K562 (cell line): ENCODE results near the gene SYDE1. TPM values are rescaled to one million over a fixed set of nuclear protein-coding genes. Genes with fewer than 3 reads are reported as not detected.

Source experiments
- ATAC-seq: fragments of 200-7000 bp; cut with Tn5 transposase; 3 replicates; pipeline ENCODE4 v1.9.1; 2020; ENCODE audit warnings: moderate library complexity
- BruUV-seq: library from RNA; stranded (reverse); fragments of 400-500 nt; replicated peaks from 2 replicates; lab custom pipeline; 2021; lab: Mats Ljungman, UMichigan
- CTCF ChIA-PET: fragments of 300-600 bp; formaldehyde crosslinking; extraction: SDS; loops from one replicate; lab custom pipeline; 2021; ENCODE audit warnings: low intra/inter-chr PET ratio; lab: Yijun Ruan, JAX
- POLR2A ChIA-PET: fragments of 300-600, 350-650 bp; sonication (Branson Sonifier 250); formaldehyde crosslinking; extraction: SDS; loops from one replicate; lab custom pipeline; 2021; ENCODE audit warnings: antibody characterized with exemption, inconsistent platforms; lab: Yijun Ruan, JAX
- DNase-seq, 4 experiments: peaks; one replicate each; pipeline versions ENCODE4 v3.0.0 to v3.0.0-alpha.2; 2011 to 2018; ENCODE audit warnings: low spot score in 3 of 4, mixed read lengths in 3 of 4; ENCODE audit errors: extremely low read depth in 1 of 4
- FAIRE-seq: peaks from 2 replicates; lab custom pipeline; 2011; peaks lifted over from hg19 to GRCh38; lab: Jason Lieb, UNC
- H2AFZ ChIP-seq: 2 replicates; pipeline ENCODE4 v1.6.0; 2011; ENCODE audit warnings: low read depth, low read length, control low read depth, inconsistent platforms
- H3K27ac ChIP-seq: fragments of 200-600 bp; 3 replicates; pipeline ENCODE4 v1.8.0; 2011; ENCODE audit warnings: low read depth, mild to moderate bottlenecking, control low read depth, inconsistent platforms, low read length, moderate library complexity, mixed read lengths; ENCODE audit errors: extremely low read depth
- H3K27me3 ChIP-seq, 2 experiments: fragments of 300-600 bp in 1 of 2; 2 replicates in 1 of 2; 3 replicates in 1 of 2; pipeline versions ENCODE4 v1.6.0 to v1.8.0; 2011; ENCODE audit warnings: inconsistent platforms in 2 of 2, low read length in 2 of 2, mild to moderate bottlenecking in 1 of 2, mixed read lengths in 1 of 2, moderate library complexity in 1 of 2; ENCODE audit not compliant: control insufficient read depth in 2 of 2, insufficient read depth in 2 of 2
- H3K36me3 ChIP-seq: fragments of 300-600 bp; 3 replicates; pipeline ENCODE4 v1.8.0; 2011; ENCODE audit warnings: mild to moderate bottlenecking, low read length, inconsistent platforms; ENCODE audit not compliant: control insufficient read depth, insufficient read depth
- H3K4me1 ChIP-seq, 2 experiments: fragments of 200-600 bp in 1 of 2; replicated peaks in 1 of 2; 2 replicates in 1 of 2; 3 replicates in 1 of 2; pipeline versions ENCODE4 v1.5.1 to v1.8.0; 2011; ENCODE audit warnings: inconsistent platforms in 2 of 2, low read length in 2 of 2, mild to moderate bottlenecking in 1 of 2, mixed read lengths in 1 of 2, moderate library complexity in 1 of 2; ENCODE audit not compliant: control insufficient read depth in 2 of 2, insufficient read depth in 2 of 2
- H3K4me2 ChIP-seq: 2 replicates; pipeline ENCODE4 v1.6.1; 2011; ENCODE audit warnings: low read length, control low read depth, inconsistent platforms, mixed read lengths; ENCODE audit not compliant: insufficient read depth
- H3K4me3 ChIP-seq: fragments of 200-600 bp; sonication (generic), shearing (Covaris generic); 2 replicates; pipeline ENCODE4 v1.5.1; 2016; ENCODE audit warnings: control low read depth, inconsistent platforms
- H3K79me2 ChIP-seq: fragments of 200-600 bp; 3 replicates; pipeline ENCODE4 v1.8.0; 2011; ENCODE audit warnings: low read length, inconsistent platforms; ENCODE audit not compliant: control insufficient read depth, insufficient read depth
- H3K9ac ChIP-seq, 2 experiments: 2 replicates each; pipeline versions ENCODE4 v1.6.0 to v1.6.1; 2011; ENCODE audit warnings: low read depth in 2 of 2, low read length in 2 of 2, control low read depth in 1 of 2, inconsistent platforms in 1 of 2, mild to moderate bottlenecking in 1 of 2, mixed read lengths in 1 of 2; ENCODE audit not compliant: insufficient read depth in 1 of 2
- H3K9me1 ChIP-seq: one replicate; pipeline ENCODE4 v1.6.0; 2011; ENCODE audit warnings: inconsistent platforms, mild to moderate bottlenecking, low read length, moderate library complexity; ENCODE audit not compliant: control insufficient read depth, insufficient read depth
- H3K9me3 ChIP-seq: replicated peaks from 2 replicates; pipeline ENCODE4 v1.5.1; 2011; ENCODE audit warnings: low read depth, low read length, inconsistent platforms; ENCODE audit not compliant: control insufficient read depth, insufficient read depth
- H4K20me1 ChIP-seq: replicated peaks from 2 replicates; pipeline ENCODE4 v1.6.1; 2011; ENCODE audit warnings: low read length, inconsistent platforms, mixed read lengths; ENCODE audit not compliant: control insufficient read depth, insufficient read depth
- CBX5 ChIP-seq: IDR thresholded peaks from 2 replicates; pipeline ENCODE4 v1.6.1; 2014; ENCODE audit warnings: low read depth, borderline replicate concordance
- CREB3 ChIP-seq: fragments of 450-650 bp; conservative IDR thresholded peaks from 2 replicates; pipeline ENCODE4 v1.6.1; 2016; ENCODE audit warnings: missing genetic modification characterization, low read depth, mild to moderate bottlenecking, missing compliant biosample characterization, moderate library complexity
- KAT7 ChIP-seq: sonication (generic); formaldehyde crosslinking; IDR thresholded peaks from 2 replicates; pipeline ENCODE4 v1.8.0; 2022; ENCODE audit warnings: missing genetic modification reagents, mild to moderate bottlenecking, borderline replicate concordance
- NELFE ChIP-seq: IDR thresholded peaks from 2 replicates; pipeline ENCODE4 v1.6.1; 2011; ENCODE audit warnings: mild to moderate bottlenecking; ENCODE audit not compliant: insufficient read depth, insufficient read length
- NUFIP1 ChIP-seq: fragments of 450-650 bp; IDR thresholded peaks from 2 replicates; pipeline ENCODE4 v1.6.1; 2018; ENCODE audit not compliant: partially characterized antibody
- RB1 ChIP-seq: fragments of 450-650 bp; IDR thresholded peaks from 2 replicates; pipeline ENCODE4 v1.6.1; 2017; ENCODE audit warnings: low read depth, mild to moderate bottlenecking
- RFX5 ChIP-seq: IDR thresholded peaks from 2 replicates; pipeline ENCODE4 v1.6.1; 2011; ENCODE audit warnings: low read depth, mild to moderate bottlenecking, improper control_type of control experiment, low read length
- SREBF2 ChIP-seq: sonication (generic); formaldehyde crosslinking; IDR thresholded peaks from 2 replicates; pipeline ENCODE4 v1.4.0; 2020; ENCODE audit warnings: mild to moderate bottlenecking, missing genetic modification reagents
- ZFPM2 ChIP-seq: fragments of 250-450 bp; sonication (Bioruptor Pico); IDR thresholded peaks from 2 replicates; pipeline ENCODE4 v1.5.1; 2022; ENCODE audit warnings: mild to moderate bottlenecking
- ZNF146 ChIP-seq: IDR thresholded peaks from one replicate; pipeline ENCODE4 v1.6.1; 2018; ENCODE audit warnings: missing compliant biosample characterization; ENCODE audit not compliant: unreplicated experiment
- WGBS: fragments of 100-300 bp; shearing (Covaris generic); methylation state at CpG from one replicate; pipeline ENCODE4 v1.1.6; 2016; ENCODE audit warnings: low coverage, mixed read lengths; ENCODE audit not compliant: insufficient coverage; ENCODE audit errors: missing lambda C conversion rate; 5-methylcytosine and 5-hydroxymethylcytosine counted together
- in situ Hi-C: fragments of 300-500 bp; cut with MboI; formaldehyde crosslinking; loops from 4 replicates; pipeline ENCODE4 v1.15.0; 2018; ENCODE audit warnings: inconsistent platforms, mixed read lengths
- intact Hi-C: fragments of 100-400 bp; cut with micrococcal nuclease; formaldehyde crosslinking; loops from 2 replicates; pipeline ENCODE4 v1.14.2; 2022
- polyA plus RNA-seq, 8 experiments: library from polyadenylated mRNA; depleted of rRNA in 4 of 8; stranded (reverse) in 5 of 8; unstranded in 3 of 8; fragments of >200 nt; fragmentation: Nextera tagmentation in 2 of 8; fragmentation: Illumina TruSeq in 1 of 8; extraction: Ambion mirVana in 2 of 8; extraction: Trizol in 1 of 8; gene quantifications; 2 replicates each; pipeline versions ENCODE4 v1.2.1 to v1.2.3, GENCODE V29; 2011 to 2014; ENCODE audit warnings: inconsistent platforms in 1 of 8, missing spikeins in 1 of 8
- total RNA-seq, 7 experiments: library from RNA; depleted of rRNA in 6 of 7; stranded (reverse); fragments of >200 nt in 6 of 7; fragmentation: Illumina TruSeq in 2 of 7; extraction: Trizol in 2 of 7; gene quantifications; 2 replicates each; pipeline versions ENCODE4 v1.2.1 to v1.2.3, GENCODE V29; 2011 to 2021; ENCODE audit warnings: low replicate concordance in 1 of 7

The SYDE1 gene
- total and polyA plus RNA-seq, 9 of the 15 experiments (the other 6 are each of a cell fraction or from before 2014, with no cell fraction given): 0.04 TPM; not detected in 8

- intact Hi-C loops: no loop called here
These were observed 2.7 kb downstream of the SYDE1 start for GRCh38 chr19:15109768-15110417.

More at GRCh38 chr19:15109768-15110417, 2.7 kb downstream of the SYDE1 start:
- Histone ChIP-seq H3K9me3 (no peaks in the 10 kb centered on the region), H3K27me3 (peaks cover 7 to 31% of the 10 kb centered on the region in 2 experiments; a peak in 3 of 5 replicates), H3K36me3 (no peaks in the 10 kb centered on the region), H3K4me3 (no peak overlapping the region), H3K9me1 (no peaks in the 10 kb centered on the region), H3K27ac (no peak overlapping the region), H3K79me2 (no peaks in the 10 kb centered on the region), H2AFZ (no peak overlapping the region), H3K4me1 (peaks cover 0 to 20% of the 10 kb centered on the region in 2 experiments; a peak in 2 of 5 replicates), H4K20me1 (no peaks in the 10 kb centered on the region), H3K9ac (no peak overlapping the region), H3K4me2 (no peak overlapping the region)
- in situ Hi-C loops: no loop called here
- POLR2A ChIA-PET: interaction anchor here (0.6 to 1.0 kb wide), 2 partner anchors 15 to 632 kb away, joined by 3 read pairs; no protein-coding TSS in a partner anchor
- CTCF ChIA-PET: interaction anchor here (0.6 kb wide), 1 partner anchor 67 kb away, joined by 3 read pairs; no protein-coding TSS in a partner anchor
- ATAC-seq: no peak
- 6% methylated on average over 31 of the region's 49 CpGs for WGBS
- no peak for DNase-seq
- BruUV-seq: no TSS peak
- FAIRE-seq: no peak
- no peak for TF ChIP-seq NUFIP1
- no peak for TF ChIP-seq RB1
- no peak for TF ChIP-seq ZNF146 (CRISPR knock-in tag)
- TF ChIP-seq RFX5: no peak
- TF ChIP-seq NELFE: no peak
- TF ChIP-seq KAT7: no peak
- no peak for TF ChIP-seq ZFPM2
- no peak for TF ChIP-seq SREBF2
- TF ChIP-seq CREB3 (tag): no peak
- no peak for TF ChIP-seq CBX5
